ENCODE measurements around the gene CDIP1.

- no peak for TF ChIP-seq CTCF (IDR thresholded peaks at IDR 0.05; ENCODE audit: insufficient read depth, low read depth, low read length)
- no peak for TF ChIP-seq EZH2 (IDR thresholded peaks at IDR 0.05; ENCODE audit: insufficient read depth, low read length)
Observed at GRCh38 chr16:4505356-4506147, 33.0 kb downstream of the CDIP1 start.
